Activated naive CD8-positive, alpha-beta T cell (primary cell): ENCODE results near the gene USP31.

Source experiments
- H3K27ac Mint-ChIP-seq: one replicate; pipeline ENCODE4 v1.8.0; 2021; ENCODE audit warnings: mixed read lengths
- H3K27me3 Mint-ChIP-seq: one replicate; pipeline ENCODE4 v1.8.0; 2021; ENCODE audit warnings: mixed read lengths
- H3K36me3 Mint-ChIP-seq: one replicate; pipeline ENCODE4 v1.8.0; 2021; ENCODE audit warnings: mixed read lengths
- H3K4me1 Mint-ChIP-seq: one replicate; pipeline ENCODE4 v1.8.0; 2021; ENCODE audit warnings: low read depth, mixed read lengths
- H3K4me3 Mint-ChIP-seq: one replicate; pipeline ENCODE4 v1.8.0; 2021; ENCODE audit warnings: mild to moderate bottlenecking, mixed read lengths
- H3K9me3 Mint-ChIP-seq: one replicate; pipeline ENCODE4 v1.8.0; 2021; ENCODE audit warnings: low read depth, mixed read lengths

Gene USP31

DNA sequence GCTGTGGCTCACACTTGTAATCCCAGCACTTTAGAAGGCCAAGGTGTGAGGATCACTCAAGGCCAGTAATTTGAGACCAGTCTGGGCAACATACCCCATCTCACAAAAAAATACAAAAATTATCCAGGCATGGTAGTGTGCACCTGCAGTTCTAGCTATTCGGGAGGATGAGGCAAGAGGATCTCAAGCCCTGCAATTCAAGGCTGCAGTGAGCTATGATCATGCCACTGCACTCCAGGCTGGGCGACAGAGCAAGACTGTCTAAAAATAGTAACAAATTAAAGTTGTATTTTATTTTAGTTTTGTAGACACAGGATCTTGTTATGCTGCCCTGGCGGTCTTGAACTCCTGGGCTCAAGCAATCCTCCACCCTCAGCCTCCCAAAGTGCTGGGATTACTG lies 18.2 kb downstream of the USP31 start:
- Mint-ChIP-seq H3K4me3 (no peak overlapping the region), H3K36me3 (peaks cover 7% of the 10 kb centered on the region), H3K27ac (no peak overlapping the region), H3K4me1 (peaks cover 12% of the 10 kb centered on the region), H3K27me3 (no peaks in the 10 kb centered on the region), H3K9me3 (peaks cover 5% of the 10 kb centered on the region)

DNA sequence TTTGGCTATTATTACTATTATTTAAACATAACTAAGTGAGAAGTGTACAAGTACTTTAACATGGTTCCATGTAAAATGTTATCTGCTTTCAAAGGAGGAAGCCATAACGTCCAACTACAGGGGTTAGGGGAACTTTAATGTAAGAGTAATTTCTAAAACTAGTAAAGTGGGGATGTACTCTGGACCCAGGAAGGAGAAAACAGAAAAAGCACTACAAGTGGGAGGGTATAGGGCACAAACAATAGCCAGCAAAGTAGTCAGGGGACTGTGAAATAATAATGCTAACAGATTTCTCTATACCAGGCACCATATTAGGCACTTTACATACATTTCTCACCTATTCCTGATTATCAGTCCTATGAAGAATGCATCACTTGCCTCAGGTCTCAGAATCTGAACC lies 19.6 kb downstream of the USP31 start:
- H3K27me3 Mint-ChIP-seq: no peaks in the 10 kb centered on the region
- peaks cover 4% of the 10 kb centered on the region for H3K36me3 Mint-ChIP-seq
- H3K4me1 Mint-ChIP-seq: peaks cover 12% of the 10 kb centered on the region
- no peaks in the 10 kb centered on the region for H3K9me3 Mint-ChIP-seq
- H3K4me3 Mint-ChIP-seq: no peak overlapping the region
- H3K27ac Mint-ChIP-seq: no peak overlapping the region

DNA sequence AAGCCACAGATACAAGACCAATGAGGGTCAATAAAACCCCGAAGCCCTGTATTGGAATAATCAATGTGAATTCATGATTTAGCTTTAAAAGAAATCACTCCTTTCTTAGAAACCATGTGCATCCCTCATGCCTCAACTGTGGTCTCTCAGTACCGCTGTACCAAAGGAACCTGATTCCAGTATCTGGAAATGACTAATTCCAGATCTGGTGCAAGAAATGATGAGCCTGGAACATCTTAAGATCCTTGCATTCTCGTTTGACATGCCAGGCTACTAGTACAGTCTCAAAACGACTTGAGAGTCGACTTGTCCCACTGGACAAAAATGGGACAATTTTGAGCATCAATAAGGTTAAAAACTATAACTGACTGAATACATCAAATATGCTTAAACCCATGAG lies 21.2 kb downstream of the USP31 start:
- H3K27me3 Mint-ChIP-seq: no peaks in the 10 kb centered on the region
- H3K36me3 Mint-ChIP-seq: peaks cover 2% of the 10 kb centered on the region

DNA sequence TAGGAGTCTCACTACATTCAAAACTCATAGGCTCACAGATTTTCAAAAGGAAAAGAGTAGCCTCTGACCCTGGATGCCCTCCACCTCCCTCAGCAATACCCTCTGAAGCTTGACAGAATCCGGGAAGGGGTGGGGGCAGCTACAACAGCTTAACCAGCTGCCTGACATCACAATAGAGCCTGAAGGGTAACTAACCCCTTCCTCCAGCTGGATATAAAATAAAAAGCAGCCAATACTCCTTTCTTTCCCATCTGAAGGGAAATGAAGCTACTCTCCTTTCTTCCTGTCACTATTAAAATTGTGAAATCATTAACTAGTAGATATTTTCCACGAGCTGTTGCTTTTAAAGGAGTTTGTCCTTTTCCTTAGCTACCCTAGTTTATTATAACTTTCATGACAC lies 24.0 kb downstream of the USP31 start:
- H3K27ac Mint-ChIP-seq: no peak overlapping the region
- no peaks in the 10 kb centered on the region for H3K9me3 Mint-ChIP-seq
- H3K4me1 Mint-ChIP-seq: peaks cover 18% of the 10 kb centered on the region
- no peaks in the 10 kb centered on the region for H3K27me3 Mint-ChIP-seq
- no peak overlapping the region for H3K4me3 Mint-ChIP-seq
- peaks cover 6% of the 10 kb centered on the region for H3K36me3 Mint-ChIP-seq

More for the DNA sequence above, 21.2 kb downstream of the USP31 start:
- no peak overlapping the region for H3K4me3 Mint-ChIP-seq
- H3K4me1 Mint-ChIP-seq: peaks cover 15% of the 10 kb centered on the region
- no peaks in the 10 kb centered on the region for H3K9me3 Mint-ChIP-seq
- no peak overlapping the region for H3K27ac Mint-ChIP-seq

DNA sequence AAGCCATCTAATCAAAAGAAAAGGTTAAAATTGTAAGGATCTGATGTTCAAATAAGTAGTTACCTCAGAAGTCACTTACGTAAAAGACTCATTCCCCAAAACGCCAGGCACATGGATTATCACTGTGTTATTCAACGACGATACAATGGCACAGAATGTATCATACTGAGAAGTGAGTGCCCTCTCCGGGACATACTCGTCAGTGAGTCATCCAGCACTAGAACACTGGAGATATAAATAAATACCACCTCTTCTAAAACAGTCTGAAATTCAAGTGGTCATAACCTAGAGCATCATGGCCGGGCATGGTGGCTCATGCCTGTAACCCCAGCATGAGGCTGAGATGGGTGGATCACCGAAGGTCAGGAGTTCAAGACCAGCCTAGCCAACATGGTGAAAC lies 24.9 kb downstream of the USP31 start:
- H3K4me1 Mint-ChIP-seq: peaks cover 18% of the 10 kb centered on the region
- peaks cover 9% of the 10 kb centered on the region for H3K36me3 Mint-ChIP-seq
- H3K27me3 Mint-ChIP-seq: no peaks in the 10 kb centered on the region
- H3K27ac Mint-ChIP-seq: no peak overlapping the region
- H3K9me3 Mint-ChIP-seq: no peaks in the 10 kb centered on the region
- no peak overlapping the region for H3K4me3 Mint-ChIP-seq

DNA sequence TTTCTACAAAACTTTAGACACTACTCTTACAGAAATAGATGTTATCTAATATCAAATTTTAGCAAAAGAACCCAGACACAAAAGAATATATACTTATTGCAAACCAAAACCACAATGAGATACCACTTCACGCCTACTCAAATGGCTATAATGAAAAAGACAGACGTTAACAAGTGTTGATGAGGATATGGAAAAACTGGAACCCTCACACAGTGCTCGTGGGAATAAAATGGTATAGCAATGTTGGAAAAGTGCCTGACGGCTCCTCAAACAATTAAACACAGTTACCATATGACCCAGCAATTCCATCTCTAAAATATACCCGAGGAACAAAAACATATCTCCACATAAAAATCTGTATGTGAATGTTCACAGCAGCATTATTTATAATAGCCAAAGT lies 27.1 kb downstream of the USP31 start:
- Mint-ChIP-seq H3K4me1 (peaks cover 18% of the 10 kb centered on the region), H3K27ac (no peak overlapping the region), H3K27me3 (no peaks in the 10 kb centered on the region), H3K36me3 (peaks cover 11% of the 10 kb centered on the region), H3K4me3 (no peak overlapping the region), H3K9me3 (no peaks in the 10 kb centered on the region)

DNA sequence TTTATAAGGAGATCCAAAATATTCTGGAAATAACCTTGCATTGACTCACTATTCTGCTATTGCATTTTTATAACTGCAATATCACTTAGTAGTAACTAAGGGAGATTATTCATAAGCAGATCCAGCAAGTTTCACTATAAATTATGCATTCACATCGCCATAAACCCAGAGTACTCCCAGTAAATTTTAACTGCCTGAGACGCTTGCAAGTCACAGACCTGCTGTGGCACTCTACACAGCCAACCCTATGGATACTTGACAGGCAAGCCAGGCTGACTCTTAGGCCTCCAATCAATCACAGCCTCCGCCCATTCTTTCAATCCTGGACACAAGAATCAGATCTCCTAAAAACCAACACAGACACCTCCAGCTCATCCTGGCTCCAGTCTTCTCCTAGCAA lies 28.2 kb downstream of the USP31 start:
- Mint-ChIP-seq H3K4me3 (no peak overlapping the region), H3K27ac (no peak overlapping the region), H3K36me3 (peaks cover 11% of the 10 kb centered on the region), H3K9me3 (no peaks in the 10 kb centered on the region), H3K27me3 (no peaks in the 10 kb centered on the region), H3K4me1 (peaks cover 18% of the 10 kb centered on the region)

DNA sequence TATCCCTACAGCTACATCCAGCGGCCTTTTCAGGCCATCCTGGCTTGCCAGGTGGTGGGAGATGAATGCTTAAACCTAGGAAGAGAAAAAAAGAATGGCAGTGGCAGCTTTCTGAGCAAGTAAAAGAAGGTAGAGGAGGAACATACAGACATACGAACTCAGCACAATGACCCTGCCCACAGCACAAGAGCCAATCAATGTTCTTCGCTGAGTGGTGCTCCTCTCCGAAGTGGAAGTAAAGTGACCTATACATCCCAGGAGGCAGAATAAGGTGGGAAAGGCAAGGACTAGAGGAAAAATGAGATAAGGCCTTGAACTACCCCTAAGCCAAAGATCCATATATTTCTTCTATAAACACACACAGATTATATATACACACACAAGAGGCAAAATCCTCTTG lies 28.7 kb downstream of the USP31 start:
- Mint-ChIP-seq H3K4me3 (no peak overlapping the region), H3K27ac (no peak overlapping the region), H3K9me3 (no peaks in the 10 kb centered on the region), H3K4me1 (peaks cover 18% of the 10 kb centered on the region), H3K36me3 (peaks cover 11% of the 10 kb centered on the region), H3K27me3 (no peaks in the 10 kb centered on the region)

DNA sequence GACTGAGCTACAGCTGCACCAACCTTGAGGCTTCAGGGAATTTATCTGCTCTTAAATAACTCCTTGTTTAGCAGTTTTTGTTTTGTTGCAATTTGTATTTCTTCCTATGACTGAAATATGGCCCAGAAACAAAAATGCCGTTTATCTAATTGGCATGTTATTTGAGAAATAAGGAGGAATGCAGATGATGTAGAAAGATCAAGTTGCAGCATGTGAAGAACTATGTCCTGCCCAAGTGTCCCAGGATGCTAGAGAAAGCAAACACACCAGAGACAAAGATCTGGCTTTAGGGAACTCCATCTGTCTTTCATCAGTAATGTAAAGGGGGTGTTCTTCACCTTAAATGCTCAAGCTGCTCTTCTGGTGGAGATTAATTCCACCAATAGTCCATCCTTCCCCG lies 29.7 kb downstream of the USP31 start:
- H3K27me3 Mint-ChIP-seq: no peaks in the 10 kb centered on the region
- H3K4me1 Mint-ChIP-seq: peaks cover 18% of the 10 kb centered on the region
- no peaks in the 10 kb centered on the region for H3K9me3 Mint-ChIP-seq
- no peak overlapping the region for H3K27ac Mint-ChIP-seq
- no peak overlapping the region for H3K4me3 Mint-ChIP-seq
- H3K36me3 Mint-ChIP-seq: peaks cover 9% of the 10 kb centered on the region

DNA sequence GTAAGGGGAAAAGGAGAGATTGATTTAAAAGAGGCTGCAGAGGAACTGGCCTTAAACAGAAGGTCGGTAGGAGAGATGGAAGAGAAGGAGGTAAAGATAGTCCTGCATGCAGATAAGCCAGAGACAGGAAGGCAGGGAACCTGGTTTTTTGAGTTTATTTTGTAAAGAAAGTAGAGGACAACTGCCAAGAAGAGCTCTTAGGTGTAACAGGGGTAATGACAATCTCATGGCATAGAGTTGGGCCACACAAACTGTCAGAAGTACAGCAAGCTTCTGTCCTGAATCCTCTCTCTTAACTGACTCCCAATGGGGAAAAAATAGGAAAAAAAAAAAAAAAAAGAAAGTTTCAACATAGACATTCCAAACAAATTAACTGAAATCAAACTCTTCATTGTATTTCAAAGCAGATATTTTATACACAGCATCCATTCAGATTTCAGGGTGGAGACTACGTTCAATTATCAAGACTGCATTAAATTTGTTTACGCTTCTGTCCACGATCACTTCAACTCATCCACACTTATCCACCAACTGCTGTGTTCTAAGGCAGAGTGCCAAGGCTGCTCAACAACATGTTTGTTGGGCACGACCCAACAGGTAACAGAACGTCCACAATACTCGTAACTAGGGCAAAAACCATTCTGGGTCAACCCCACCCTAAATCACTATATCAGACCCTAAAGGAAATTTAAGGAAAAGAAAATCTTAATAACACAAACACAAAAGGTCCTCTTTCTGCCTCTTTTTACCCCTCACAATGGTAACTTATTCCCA lies 34.9 kb downstream of the USP31 start:
- H3K36me3 Mint-ChIP-seq: peaks cover 14% of the 10 kb centered on the region
- H3K27me3 Mint-ChIP-seq: no peaks in the 10 kb centered on the region
- no peak overlapping the region for H3K27ac Mint-ChIP-seq
- H3K4me3 Mint-ChIP-seq: no peak overlapping the region
- no peaks in the 10 kb centered on the region for H3K4me1 Mint-ChIP-seq
- no peaks in the 10 kb centered on the region for H3K9me3 Mint-ChIP-seq

DNA sequence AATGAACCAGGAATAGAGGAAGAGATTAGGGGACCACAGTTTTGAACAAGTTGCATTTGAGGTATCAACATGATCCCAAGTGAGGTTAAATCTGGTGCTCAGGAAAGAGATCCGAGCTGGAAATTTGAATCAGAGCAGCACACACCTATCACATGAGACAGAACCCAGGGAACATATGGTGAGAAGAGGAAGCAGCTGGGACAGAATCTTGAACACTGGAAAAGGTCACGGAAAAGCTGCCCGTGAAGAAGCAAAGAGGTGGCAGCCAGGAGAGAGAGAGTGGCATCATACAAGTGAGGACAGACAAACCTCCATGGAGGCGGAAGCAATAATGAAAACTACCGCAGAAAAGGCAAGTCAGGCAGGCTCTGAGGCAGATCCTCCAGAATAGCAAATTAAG lies 36.1 kb downstream of the USP31 start:
- Mint-ChIP-seq H3K27me3 (no peaks in the 10 kb centered on the region), H3K4me1 (no peaks in the 10 kb centered on the region), H3K4me3 (no peak overlapping the region), H3K27ac (no peak overlapping the region), H3K9me3 (no peaks in the 10 kb centered on the region), H3K36me3 (peaks cover 14% of the 10 kb centered on the region)

DNA sequence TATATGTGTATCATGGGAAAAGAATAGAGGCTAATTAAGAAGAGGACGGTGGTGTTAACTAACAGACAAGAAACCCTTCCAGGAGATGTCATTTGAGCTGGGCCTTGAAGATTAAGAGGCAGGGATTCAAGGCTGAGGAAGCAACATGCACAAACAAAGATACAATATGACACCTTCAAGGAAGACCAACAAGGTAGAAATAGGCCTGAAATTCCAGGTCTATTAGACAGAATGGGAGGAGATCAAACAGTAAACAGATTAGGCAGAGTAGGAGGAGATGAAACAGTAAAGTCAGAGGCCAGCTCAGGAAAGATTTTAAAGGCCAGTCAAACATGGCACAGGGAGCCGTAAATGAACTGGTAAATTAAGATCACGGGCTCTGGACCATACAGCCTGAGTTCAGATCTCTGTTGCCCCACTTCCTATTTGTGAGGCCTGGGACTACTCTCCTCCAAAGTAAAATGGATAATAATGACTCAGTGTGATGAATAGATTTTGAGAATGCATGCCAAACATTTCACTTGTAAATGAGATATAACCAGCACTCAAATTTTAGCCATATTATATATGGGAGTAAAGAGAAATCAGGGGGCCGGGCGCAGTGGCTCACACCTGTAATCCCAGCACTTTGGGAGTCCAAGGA lies 38.9 kb downstream of the USP31 start:
- Mint-ChIP-seq H3K9me3 (no peaks in the 10 kb centered on the region), H3K4me3 (no peak overlapping the region), H3K36me3 (peaks cover 26% of the 10 kb centered on the region), H3K4me1 (no peaks in the 10 kb centered on the region), H3K27ac (no peak overlapping the region), H3K27me3 (no peaks in the 10 kb centered on the region)

DNA sequence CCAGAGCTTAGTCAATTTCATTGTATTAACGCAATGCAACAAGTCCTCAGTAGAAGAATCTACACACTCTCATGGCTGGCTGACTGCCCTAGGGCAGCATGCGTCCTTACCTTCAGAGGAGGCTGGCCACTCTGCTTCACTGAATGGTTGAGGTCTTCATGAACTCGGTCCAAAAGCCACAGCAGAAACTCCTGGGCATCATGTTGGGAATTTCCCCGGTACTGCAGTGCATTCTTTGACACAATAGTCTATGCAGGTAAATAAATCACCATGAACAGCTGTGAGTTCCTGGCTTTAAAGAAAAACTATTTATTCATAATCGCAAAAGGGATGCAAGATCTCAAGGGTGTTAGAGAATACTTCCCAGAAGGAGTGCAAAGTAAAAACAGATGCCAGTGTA lies 41.3 kb downstream of the USP31 start:
- Mint-ChIP-seq H3K36me3 (peaks cover 27% of the 10 kb centered on the region), H3K27ac (no peak overlapping the region), H3K4me3 (no peak overlapping the region), H3K9me3 (no peaks in the 10 kb centered on the region), H3K27me3 (no peaks in the 10 kb centered on the region), H3K4me1 (no peaks in the 10 kb centered on the region)

DNA sequence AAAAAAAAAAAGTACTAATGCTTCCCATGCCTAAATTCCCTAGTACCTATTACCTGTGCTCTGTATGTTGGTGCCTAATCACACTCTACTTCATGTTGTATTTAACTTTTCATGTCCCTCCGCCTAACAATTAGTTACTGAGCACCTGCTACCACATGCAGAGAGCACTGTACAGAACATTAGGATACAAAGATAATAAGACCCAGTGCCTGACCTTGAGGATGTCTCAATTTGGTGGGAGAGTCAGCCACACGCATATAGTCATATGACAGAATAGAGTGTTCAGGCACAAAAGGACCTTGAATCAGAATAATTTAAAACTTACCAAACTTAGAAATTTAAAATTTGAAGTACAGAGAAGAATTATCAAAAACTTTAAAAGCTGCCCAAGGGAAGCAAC lies 42.1 kb downstream of the USP31 start:
- H3K27me3 Mint-ChIP-seq: no peaks in the 10 kb centered on the region
- H3K4me1 Mint-ChIP-seq: no peaks in the 10 kb centered on the region
- no peaks in the 10 kb centered on the region for H3K9me3 Mint-ChIP-seq
- H3K27ac Mint-ChIP-seq: no peak overlapping the region
- peaks cover 27% of the 10 kb centered on the region for H3K36me3 Mint-ChIP-seq
- H3K4me3 Mint-ChIP-seq: no peak overlapping the region

DNA sequence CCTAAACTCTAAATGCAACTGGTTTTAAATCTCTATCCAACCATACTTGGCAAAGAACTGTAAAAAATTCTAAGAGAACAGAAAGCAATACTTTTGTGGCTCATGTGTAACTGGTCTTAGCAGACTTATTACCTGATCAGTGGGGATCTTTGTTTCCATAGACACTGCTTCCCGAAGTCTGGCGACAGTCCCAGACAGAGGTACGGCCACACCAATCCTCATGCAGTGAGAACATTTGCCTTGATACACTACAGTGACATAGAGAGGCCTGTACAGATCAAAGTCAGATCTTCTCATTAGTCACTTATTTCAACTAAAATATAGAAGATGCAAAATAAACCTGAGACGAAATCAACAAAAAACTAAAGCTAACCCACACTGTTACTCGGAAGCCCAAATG lies 43.9 kb downstream of the USP31 start:
- peaks cover 29% of the 10 kb centered on the region for H3K36me3 Mint-ChIP-seq
- H3K27ac Mint-ChIP-seq: no peak overlapping the region
- no peaks in the 10 kb centered on the region for H3K4me1 Mint-ChIP-seq
- H3K9me3 Mint-ChIP-seq: no peaks in the 10 kb centered on the region
- H3K4me3 Mint-ChIP-seq: no peak overlapping the region
- no peaks in the 10 kb centered on the region for H3K27me3 Mint-ChIP-seq
